Neutrophil (primary cell): ENCODE data around the gene BCL7B.

Experiments
- H3K27ac ChIP-seq: fragments of 200-600 bp; sonication (generic); 2 replicates; pipeline ENCODE4 v1.5.1; 2016; ENCODE audit warnings: mild to moderate bottlenecking, moderate library complexity
- H3K27me3 ChIP-seq: fragments of 200-600 bp; sonication (generic); 2 replicates; pipeline ENCODE4 v1.6.0; 2016; ENCODE audit warnings: mild to moderate bottlenecking
- H3K36me3 ChIP-seq: fragments of 200-600 bp; sonication (generic); 2 replicates; pipeline ENCODE4 v1.5.1; 2017
- H3K4me1 ChIP-seq, 2 experiments: fragments of 200-600 bp in 1 of 2; sonication (generic) in 1 of 2; 1 replicate in 1 of 2; 2 replicates in 1 of 2; pipeline versions ENCODE4 v1.5.1 to v1.6.1; 2013 to 2016; ENCODE audit warnings: low read depth in 1 of 2, low read length in 1 of 2, mild to moderate bottlenecking in 1 of 2, moderate library complexity in 1 of 2; ENCODE audit not compliant: control insufficient read depth in 1 of 2, insufficient read depth in 1 of 2
- H3K4me3 ChIP-seq, 2 experiments: fragments of 200-600 bp in 1 of 2; sonication (generic) in 1 of 2; 1 replicate in 1 of 2; 2 replicates in 1 of 2; pipeline ENCODE4 v1.5.1; 2013 to 2016; ENCODE audit warnings: low read depth in 1 of 2, low read length in 1 of 2, mild to moderate bottlenecking in 1 of 2, moderate library complexity in 1 of 2
- H3K9me3 ChIP-seq: fragments of 200-600 bp; sonication (generic); 2 replicates; pipeline ENCODE4 v1.5.1; 2016
- CTCF ChIP-seq: fragments of 200-600 bp; sonication (generic); IDR thresholded peaks from 2 replicates; pipeline ENCODE4 v1.5.1; 2016; ENCODE audit warnings: antibody characterized with exemption

Gene BCL7B

GRCh38 chr7:73573791-73574190 is 16.3 kb upstream of the BCL7B start:
- H3K4me1 ChIP-seq: peaks cover 9 to 13% of the 10 kb centered on the region in 2 experiments
- H3K27ac ChIP-seq: no peak overlapping the region
- no peak overlapping the region for H3K4me3 ChIP-seq
- TF ChIP-seq CTCF: no peak
- no peaks in the 10 kb centered on the region for H3K27me3 ChIP-seq
- H3K9me3 ChIP-seq: no peaks in the 10 kb centered on the region
- H3K36me3 ChIP-seq: peaks cover 57% of the 10 kb centered on the region

GRCh38 chr7:73573276-73573675 is 15.8 kb upstream of the BCL7B start:
- H3K4me3 ChIP-seq: no peak overlapping the region
- H3K9me3 ChIP-seq: no peaks in the 10 kb centered on the region
- peaks cover 9 to 11% of the 10 kb centered on the region in 2 experiments for H3K4me1 ChIP-seq
- peaks cover 57% of the 10 kb centered on the region for H3K36me3 ChIP-seq
- H3K27ac ChIP-seq: no peak overlapping the region
- H3K27me3 ChIP-seq: no peaks in the 10 kb centered on the region
- TF ChIP-seq CTCF: no peak

- Histone ChIP-seq H3K36me3 (peaks cover 57% of the 10 kb centered on the region), H3K4me1 (peaks cover 6% of the 10 kb centered on the region in 2 experiments), H3K4me3 (no peak overlapping the region), H3K9me3 (no peaks in the 10 kb centered on the region), H3K27ac (no peak overlapping the region), H3K27me3 (no peaks in the 10 kb centered on the region)
- TF ChIP-seq CTCF: no peak
These were observed 15.3 kb upstream of the BCL7B start for GRCh38 chr7:73572767-73573186.

GRCh38 chr7:73570977-73571376 is 13.5 kb upstream of the BCL7B start:
- H3K27ac ChIP-seq: no peak overlapping the region
- peaks cover 0 to 6% of the 10 kb centered on the region in 2 experiments for H3K4me1 ChIP-seq
- H3K9me3 ChIP-seq: no peaks in the 10 kb centered on the region
- H3K36me3 ChIP-seq: peaks cover 57% of the 10 kb centered on the region
- no peak overlapping the region for H3K4me3 ChIP-seq
- no peaks in the 10 kb centered on the region for H3K27me3 ChIP-seq
- no peak for TF ChIP-seq CTCF

GRCh38 chr7:73570521-73570920 is 13.0 kb upstream of the BCL7B start:
- Histone ChIP-seq H3K9me3 (no peaks in the 10 kb centered on the region), H3K27ac (no peak overlapping the region), H3K4me3 (no peak overlapping the region), H3K36me3 (peaks cover 57% of the 10 kb centered on the region), H3K4me1 (peaks cover 0 to 11% of the 10 kb centered on the region in 2 experiments), H3K27me3 (no peaks in the 10 kb centered on the region)
- no peak for TF ChIP-seq CTCF

GRCh38 chr7:73569042-73569608 is 11.6 kb upstream of the BCL7B start:
- no peaks in the 10 kb centered on the region for H3K9me3 ChIP-seq
- no peak overlapping the region for H3K4me3 ChIP-seq
- peaks cover 54% of the 10 kb centered on the region for H3K36me3 ChIP-seq
- no peaks in the 10 kb centered on the region for H3K27me3 ChIP-seq
- TF ChIP-seq CTCF: no peak
- H3K27ac ChIP-seq: no peak overlapping the region
- peaks cover 0 to 13% of the 10 kb centered on the region in 2 experiments for H3K4me1 ChIP-seq
